ENCODE data around the gene NQO2. TPM values are rescaled to one million over a fixed set of nuclear protein-coding genes. Genes with fewer than 3 reads are reported as not detected.
"Not testable (repeated sequence)": the region's sequence is repeated elsewhere in the genome, so short reads cannot be mapped to it uniquely, and the experiment has no call there.

NQO2 gene
- total RNA-seq, 1 donor from 2014 or later, result 34.8 TPM

GRCh38 chr6:3001146-3001772 is 1.6 kb downstream of the NQO2 start:
- no peaks in the 10 kb centered on the region for H3K9me3 Mint-ChIP-seq
- H3K4me1 Mint-ChIP-seq (ENCODE audit: low read depth), result peaks cover 38% of the 10 kb centered on the region
- H3K27ac Mint-ChIP-seq, result no peak overlapping the region
- intact Hi-C loops (cut with micrococcal nuclease), result no loop called here
- peak overlapping the region; percentile 90 for H3K4me3 Mint-ChIP-seq
- DNase-seq (ENCODE audit: low spot score), result no peak
- no peaks in the 10 kb centered on the region for H3K27me3 Mint-ChIP-seq (ENCODE audit: insufficient read depth)
- H3K36me3 Mint-ChIP-seq (ENCODE audit: low read depth), result peaks cover 24% of the 10 kb centered on the region

DNA sequence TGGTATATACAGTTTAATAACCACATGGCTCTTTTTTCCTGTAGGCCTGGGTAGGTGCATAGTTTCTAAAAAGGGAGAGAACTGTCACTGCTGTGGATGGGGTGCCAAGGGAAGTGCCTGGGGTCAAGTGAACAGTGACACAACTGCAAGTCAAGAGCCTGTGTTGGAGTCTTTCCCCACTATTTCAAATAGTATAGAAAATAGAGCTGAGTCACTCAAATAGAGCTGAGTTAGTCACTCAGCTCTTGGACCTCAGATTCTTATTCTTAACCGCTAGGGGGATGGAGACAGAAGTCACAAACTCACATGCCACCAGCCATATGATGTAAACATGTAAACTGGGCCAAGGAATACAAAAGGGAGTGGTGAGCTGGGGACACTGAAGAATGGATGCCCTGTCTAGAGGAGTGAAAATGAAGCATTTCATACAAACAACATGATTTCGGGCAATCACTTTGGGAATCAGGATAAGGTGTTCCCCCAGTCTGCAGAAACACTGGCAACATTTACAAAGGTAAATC is 2.1 kb downstream of the NQO2 start:
- Mint-ChIP-seq H3K4me3 (peak overlapping the region; percentile 72), H3K27ac (no peak overlapping the region), H3K27me3 (ENCODE audit: insufficient read depth) (no peaks in the 10 kb centered on the region), H3K9me3 (no peaks in the 10 kb centered on the region), H3K36me3 (ENCODE audit: low read depth) (peaks cover 29% of the 10 kb centered on the region), H3K4me1 (ENCODE audit: low read depth) (peaks cover 38% of the 10 kb centered on the region)
- intact Hi-C loops (cut with micrococcal nuclease), result no loop called here
- no peak for DNase-seq (ENCODE audit: low spot score)

DNA sequence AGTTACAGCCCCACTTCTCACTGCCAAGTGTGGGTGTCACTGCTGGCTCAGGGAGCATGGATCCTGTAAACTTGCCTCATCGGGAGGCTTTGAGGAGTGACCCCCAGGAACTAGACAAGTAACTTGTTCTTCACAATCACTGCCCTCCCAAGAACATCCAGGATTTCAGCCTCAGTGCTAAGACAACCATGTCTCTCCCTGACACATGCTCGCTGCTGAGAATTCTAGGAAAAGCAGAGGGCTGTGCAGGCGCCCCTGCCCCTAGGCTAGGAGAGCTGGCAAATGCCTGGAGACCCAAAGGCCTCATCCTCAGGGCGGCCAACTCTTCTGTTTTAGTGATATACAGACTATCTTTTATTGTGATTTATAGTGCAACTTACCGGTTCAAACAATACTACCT is 3.5 kb downstream of the NQO2 start:
- DNase-seq (ENCODE audit: low spot score); H3K4me3 Mint-ChIP-seq; H3K27me3 Mint-ChIP-seq (ENCODE audit: insufficient read depth); H3K9me3 Mint-ChIP-seq; intact Hi-C loops (cut with micrococcal nuclease): not testable (repeated sequence)
- H3K36me3 Mint-ChIP-seq (ENCODE audit: low read depth), result peaks cover 39% of the 10 kb centered on the region
- peaks cover 35% of the 10 kb centered on the region for H3K4me1 Mint-ChIP-seq (ENCODE audit: low read depth)
- H3K27ac Mint-ChIP-seq, result peak overlapping the region; percentile 34

- DNase-seq (ENCODE audit: low spot score), result no peak
- Mint-ChIP-seq H3K27ac (no peak overlapping the region), H3K4me3 (no peak overlapping the region), H3K9me3 (peaks cover 9% of the 10 kb centered on the region), H3K4me1 (ENCODE audit: low read depth) (peaks cover 23% of the 10 kb centered on the region), H3K27me3 (ENCODE audit: insufficient read depth) (no peaks in the 10 kb centered on the region), H3K36me3 (ENCODE audit: low read depth) (peaks cover 56% of the 10 kb centered on the region)
- intact Hi-C loops (cut with micrococcal nuclease), result no loop called here
Observed at GRCh38 chr6:3005077-3005476, 5.4 kb downstream of the NQO2 start.

- peaks cover 64% of the 10 kb centered on the region for H3K36me3 Mint-ChIP-seq (ENCODE audit: low read depth)
- intact Hi-C loops (cut with micrococcal nuclease), result no loop called here
- no peak for DNase-seq (ENCODE audit: low spot score)
- H3K4me3 Mint-ChIP-seq, result no peak overlapping the region
- peaks cover 23% of the 10 kb centered on the region for H3K4me1 Mint-ChIP-seq (ENCODE audit: low read depth)
- H3K9me3 Mint-ChIP-seq, result peaks cover 17% of the 10 kb centered on the region
- no peaks in the 10 kb centered on the region for H3K27me3 Mint-ChIP-seq (ENCODE audit: insufficient read depth)
- no peak overlapping the region for H3K27ac Mint-ChIP-seq
Observed at GRCh38 chr6:3005874-3006273, 6.2 kb downstream of the NQO2 start.

DNA sequence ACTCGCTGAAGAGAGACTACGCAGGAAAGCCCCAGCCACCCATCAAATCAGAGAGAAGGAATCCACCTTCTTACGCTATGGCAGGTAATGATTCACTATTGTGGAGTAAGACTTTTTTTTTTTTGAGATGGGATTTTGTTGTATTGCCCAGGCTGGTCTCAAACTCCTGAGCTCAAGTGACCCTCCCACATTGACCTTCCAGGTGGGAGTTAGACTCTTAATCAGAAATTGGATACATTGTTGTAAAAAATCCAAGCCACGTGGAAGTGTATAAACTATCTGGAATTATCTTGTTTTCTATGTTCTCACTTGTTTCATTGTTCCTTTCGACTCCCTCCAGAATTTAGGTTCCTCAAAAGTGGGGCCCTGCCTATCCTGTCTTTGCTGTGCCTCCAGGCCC is 6.8 kb downstream of the NQO2 start:
- peaks cover 23% of the 10 kb centered on the region for H3K9me3 Mint-ChIP-seq
- intact Hi-C loops (cut with micrococcal nuclease), result no loop called here
- H3K4me1 Mint-ChIP-seq (ENCODE audit: low read depth), result peaks cover 18% of the 10 kb centered on the region
- H3K36me3 Mint-ChIP-seq (ENCODE audit: low read depth), result peaks cover 70% of the 10 kb centered on the region
- H3K4me3 Mint-ChIP-seq, result no peak overlapping the region
- no peaks in the 10 kb centered on the region for H3K27me3 Mint-ChIP-seq (ENCODE audit: insufficient read depth)
- DNase-seq (ENCODE audit: low spot score), result no peak
- no peak overlapping the region for H3K27ac Mint-ChIP-seq

DNA sequence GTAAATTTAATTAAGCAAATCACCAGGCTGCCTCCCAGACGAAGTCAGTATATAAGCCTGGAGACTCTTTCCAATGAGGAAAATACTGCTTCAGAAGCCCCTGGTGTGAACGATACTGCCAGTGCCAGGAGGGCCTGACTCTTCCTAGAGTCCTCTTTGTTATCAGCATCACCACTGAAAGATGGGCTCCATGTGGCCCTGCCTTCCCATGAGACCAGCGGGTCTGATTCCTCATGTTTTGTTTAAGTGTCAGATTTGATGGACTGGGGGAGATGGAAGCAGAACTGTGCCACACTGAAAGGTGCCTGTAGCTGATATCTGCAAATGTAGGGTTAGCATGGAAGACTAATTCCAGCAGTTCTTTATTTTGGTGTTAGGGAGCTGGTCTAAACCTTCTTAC is 7.9 kb downstream of the NQO2 start:
- H3K4me1 Mint-ChIP-seq (ENCODE audit: low read depth), result peaks cover 7% of the 10 kb centered on the region
- peaks cover 77% of the 10 kb centered on the region for H3K36me3 Mint-ChIP-seq (ENCODE audit: low read depth)
- H3K4me3 Mint-ChIP-seq, result no peak overlapping the region
- no peak overlapping the region for H3K27ac Mint-ChIP-seq
- no peaks in the 10 kb centered on the region for H3K27me3 Mint-ChIP-seq (ENCODE audit: insufficient read depth)
- intact Hi-C loops (cut with micrococcal nuclease), result no loop called here
- DNase-seq (ENCODE audit: low spot score), result no peak
- H3K9me3 Mint-ChIP-seq, result peaks cover 33% of the 10 kb centered on the region

DNA sequence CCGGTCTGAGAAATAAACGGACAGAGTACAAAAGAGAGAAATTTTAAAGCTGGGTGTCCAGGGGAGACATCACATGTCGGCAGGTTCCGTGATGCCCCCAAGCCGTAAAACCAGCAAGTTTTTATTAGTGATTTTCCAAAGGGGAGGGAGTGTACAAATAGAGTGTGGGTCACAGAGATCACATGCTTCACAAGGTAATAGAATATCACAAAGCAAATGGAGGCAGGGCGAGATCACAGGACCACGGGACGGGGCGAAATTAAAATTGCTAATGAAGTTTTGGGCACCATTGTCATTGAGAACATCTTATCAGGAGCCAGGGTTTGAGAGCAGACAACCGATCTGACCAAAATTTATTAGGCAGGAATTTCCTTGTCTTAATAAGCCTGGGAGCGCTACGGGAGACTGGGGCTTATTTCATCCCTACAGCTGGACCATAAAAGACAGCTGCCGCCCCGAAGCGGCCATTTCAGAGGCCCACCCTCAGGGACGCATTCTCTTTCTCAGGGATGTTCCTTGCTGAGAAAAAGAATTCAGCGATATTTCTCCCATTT is 9.1 kb downstream of the NQO2 start:
- DNase-seq (ENCODE audit: low spot score); H3K4me1 Mint-ChIP-seq (ENCODE audit: low read depth); H3K27ac Mint-ChIP-seq; intact Hi-C loops (cut with micrococcal nuclease); H3K4me3 Mint-ChIP-seq; H3K27me3 Mint-ChIP-seq (ENCODE audit: insufficient read depth): not testable (repeated sequence)
- peaks cover 80% of the 10 kb centered on the region for H3K36me3 Mint-ChIP-seq (ENCODE audit: low read depth)
- H3K9me3 Mint-ChIP-seq, result peaks cover 38% of the 10 kb centered on the region

- Mint-ChIP-seq H3K4me1 (ENCODE audit: low read depth) (peaks cover 6% of the 10 kb centered on the region), H3K4me3 (no peak overlapping the region), H3K27me3 (ENCODE audit: insufficient read depth) (no peaks in the 10 kb centered on the region), H3K36me3 (ENCODE audit: low read depth) (peaks cover 81% of the 10 kb centered on the region), H3K9me3 (peaks cover 38% of the 10 kb centered on the region), H3K27ac (no peak overlapping the region)
- intact Hi-C loops (cut with micrococcal nuclease), result no loop called here
- DNase-seq (ENCODE audit: low spot score), result no peak
Observed at GRCh38 chr6:3009930-3010329, 10.2 kb downstream of the NQO2 start.

DNA sequence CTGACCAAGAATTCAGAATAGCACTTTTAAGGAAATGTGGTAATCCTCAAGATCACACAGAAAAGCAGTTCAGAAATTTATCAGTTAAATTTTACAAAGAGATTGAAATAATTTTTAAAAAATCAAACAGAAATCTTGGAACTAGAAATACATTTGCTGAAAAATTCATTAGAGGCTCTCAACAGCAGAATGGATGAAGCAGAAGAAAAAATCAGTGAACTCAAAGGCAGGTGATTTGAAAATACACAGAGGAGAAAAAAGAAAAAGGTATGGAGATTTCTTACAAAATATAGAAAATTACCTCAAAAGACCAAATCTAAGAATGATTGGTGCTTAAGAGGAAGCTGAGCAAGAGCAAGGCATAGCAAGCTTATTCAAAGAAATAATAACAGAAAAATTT is 11.5 kb downstream of the NQO2 start:
- Mint-ChIP-seq H3K27ac (no peak overlapping the region), H3K4me1 (ENCODE audit: low read depth) (peaks cover 6% of the 10 kb centered on the region), H3K27me3 (ENCODE audit: insufficient read depth) (no peaks in the 10 kb centered on the region), H3K4me3 (no peak overlapping the region), H3K36me3 (ENCODE audit: low read depth) (peaks cover 77% of the 10 kb centered on the region), H3K9me3 (peaks cover 38% of the 10 kb centered on the region)
- intact Hi-C loops (cut with micrococcal nuclease), result no loop called here
- DNase-seq (ENCODE audit: low spot score), result no peak

GRCh38 chr6:3011592-3011991 is 11.9 kb downstream of the NQO2 start:
- Mint-ChIP-seq H3K4me3 (no peak overlapping the region), H3K9me3 (peaks cover 38% of the 10 kb centered on the region), H3K36me3 (ENCODE audit: low read depth) (peaks cover 75% of the 10 kb centered on the region), H3K27me3 (ENCODE audit: insufficient read depth) (no peaks in the 10 kb centered on the region), H3K27ac (no peak overlapping the region), H3K4me1 (ENCODE audit: low read depth) (peaks cover 6% of the 10 kb centered on the region)
- intact Hi-C loops (cut with micrococcal nuclease), result no loop called here
- no peak for DNase-seq (ENCODE audit: low spot score)

DNA sequence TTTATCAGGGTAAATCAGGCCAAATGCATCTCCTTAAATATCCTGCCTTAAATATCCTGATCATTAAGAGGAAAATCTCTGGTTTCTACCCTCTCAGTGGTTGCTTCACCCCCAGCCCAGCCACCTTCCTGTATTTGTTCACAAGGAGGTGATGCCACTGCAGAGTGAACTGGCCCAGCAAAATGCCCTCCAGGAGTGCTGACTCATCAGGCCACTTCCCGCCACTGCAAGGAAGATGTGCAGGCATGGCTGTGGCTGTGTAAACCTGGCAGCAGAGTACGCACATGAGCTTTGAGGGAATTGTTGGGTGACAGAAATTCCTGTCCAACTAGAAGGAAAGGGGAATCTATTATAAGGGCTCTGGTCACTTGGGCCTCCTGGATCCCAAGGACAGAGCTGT is 13.8 kb downstream of the NQO2 start:
- H3K9me3 Mint-ChIP-seq, result peaks cover 38% of the 10 kb centered on the region
- no peak for DNase-seq (ENCODE audit: low spot score)
- peaks cover 74% of the 10 kb centered on the region for H3K36me3 Mint-ChIP-seq (ENCODE audit: low read depth)
- H3K27ac Mint-ChIP-seq, result no peak overlapping the region
- H3K4me1 Mint-ChIP-seq (ENCODE audit: low read depth), result peaks cover 6% of the 10 kb centered on the region
- H3K4me3 Mint-ChIP-seq, result no peak overlapping the region
- no peaks in the 10 kb centered on the region for H3K27me3 Mint-ChIP-seq (ENCODE audit: insufficient read depth)
- intact Hi-C loops (cut with micrococcal nuclease), result no loop called here

GRCh38 chr6:3013901-3014674 is 14.4 kb downstream of the NQO2 start:
- intact Hi-C loops (cut with micrococcal nuclease), result no loop called here
- H3K9me3 Mint-ChIP-seq, result peaks cover 38% of the 10 kb centered on the region
- no peaks in the 10 kb centered on the region for H3K27me3 Mint-ChIP-seq (ENCODE audit: insufficient read depth)

More at GRCh38 chr6:3013901-3014674, 14.4 kb downstream of the NQO2 start:
- H3K4me3 Mint-ChIP-seq, result no peak overlapping the region
- H3K27ac Mint-ChIP-seq, result no peak overlapping the region
- H3K36me3 Mint-ChIP-seq (ENCODE audit: low read depth), result peaks cover 68% of the 10 kb centered on the region
- DNase-seq (ENCODE audit: low spot score), result no peak
- peaks cover 6% of the 10 kb centered on the region for H3K4me1 Mint-ChIP-seq (ENCODE audit: low read depth)

All from activated T-helper 1 cell treated with anti-CD3 and anti-CD28 coated beads, Interleukin-12 subunit alpha, Interleukin-12 subunit beta, Interleukin-2, Interleukin-4 antibody, amounts not matched to agents 30 ng/mL and 10 ng/mL and 1 ng/mL, durations not matched to agents 14 hours and 24 hours and 36 hours (primary cell).